GM12891 (cell line): ENCODE data around the gene GIGYF2. TPM values are rescaled to one million over a fixed set of nuclear protein-coding genes. Genes with fewer than 3 reads are reported as not detected.

ENCODE experiments used
- DNase-seq: peaks from one replicate; pipeline ENCODE4 v3.0.0; 2011; ENCODE audit warnings: low spot score; ENCODE audit not compliant: insufficient read length
- FAIRE-seq: peaks from 2 replicates; lab custom pipeline; 2011; peaks lifted over from hg19 to GRCh38; lab: Jason Lieb, UNC
- PAX5 ChIP-seq: IDR thresholded peaks from 2 replicates; pipeline ENCODE4 v1.6.1; 2011; ENCODE audit warnings: low read length, moderate library complexity, mild to moderate bottlenecking; ENCODE audit not compliant: insufficient read depth, severe bottlenecking
- POLR2A ChIP-seq: IDR thresholded peaks from 2 replicates; pipeline ENCODE4 v1.6.1; 2011; ENCODE audit warnings: low read depth, low read length, control low read depth
- POLR2AphosphoS5 ChIP-seq: IDR thresholded peaks from 2 replicates; pipeline ENCODE4 v1.6.1; 2011; ENCODE audit warnings: low read depth, low read length, control low read depth
- POU2F2 ChIP-seq: IDR thresholded peaks from 2 replicates; pipeline ENCODE4 v1.6.1; 2011; ENCODE audit warnings: low read depth, mild to moderate bottlenecking, control low read depth, low read length, moderate library complexity
- SPI1 ChIP-seq: IDR thresholded peaks from 2 replicates; pipeline ENCODE4 v1.6.1; 2011; ENCODE audit warnings: low read depth, low read length, control low read depth
- TAF1 ChIP-seq: IDR thresholded peaks from 2 replicates; pipeline ENCODE4 v1.6.1; 2011; ENCODE audit warnings: low read depth, low read length, control low read depth
- polyA plus RNA-seq: library from polyadenylated mRNA; unstranded; fragments of >200 nt; gene quantifications from one replicate; pipeline ENCODE4 v1.2.1, GENCODE V29; 2012; ENCODE audit warnings: low read depth, missing spikeins, inconsistent platforms; ENCODE audit not compliant: missing spikeins

Gene GIGYF2, protein sequence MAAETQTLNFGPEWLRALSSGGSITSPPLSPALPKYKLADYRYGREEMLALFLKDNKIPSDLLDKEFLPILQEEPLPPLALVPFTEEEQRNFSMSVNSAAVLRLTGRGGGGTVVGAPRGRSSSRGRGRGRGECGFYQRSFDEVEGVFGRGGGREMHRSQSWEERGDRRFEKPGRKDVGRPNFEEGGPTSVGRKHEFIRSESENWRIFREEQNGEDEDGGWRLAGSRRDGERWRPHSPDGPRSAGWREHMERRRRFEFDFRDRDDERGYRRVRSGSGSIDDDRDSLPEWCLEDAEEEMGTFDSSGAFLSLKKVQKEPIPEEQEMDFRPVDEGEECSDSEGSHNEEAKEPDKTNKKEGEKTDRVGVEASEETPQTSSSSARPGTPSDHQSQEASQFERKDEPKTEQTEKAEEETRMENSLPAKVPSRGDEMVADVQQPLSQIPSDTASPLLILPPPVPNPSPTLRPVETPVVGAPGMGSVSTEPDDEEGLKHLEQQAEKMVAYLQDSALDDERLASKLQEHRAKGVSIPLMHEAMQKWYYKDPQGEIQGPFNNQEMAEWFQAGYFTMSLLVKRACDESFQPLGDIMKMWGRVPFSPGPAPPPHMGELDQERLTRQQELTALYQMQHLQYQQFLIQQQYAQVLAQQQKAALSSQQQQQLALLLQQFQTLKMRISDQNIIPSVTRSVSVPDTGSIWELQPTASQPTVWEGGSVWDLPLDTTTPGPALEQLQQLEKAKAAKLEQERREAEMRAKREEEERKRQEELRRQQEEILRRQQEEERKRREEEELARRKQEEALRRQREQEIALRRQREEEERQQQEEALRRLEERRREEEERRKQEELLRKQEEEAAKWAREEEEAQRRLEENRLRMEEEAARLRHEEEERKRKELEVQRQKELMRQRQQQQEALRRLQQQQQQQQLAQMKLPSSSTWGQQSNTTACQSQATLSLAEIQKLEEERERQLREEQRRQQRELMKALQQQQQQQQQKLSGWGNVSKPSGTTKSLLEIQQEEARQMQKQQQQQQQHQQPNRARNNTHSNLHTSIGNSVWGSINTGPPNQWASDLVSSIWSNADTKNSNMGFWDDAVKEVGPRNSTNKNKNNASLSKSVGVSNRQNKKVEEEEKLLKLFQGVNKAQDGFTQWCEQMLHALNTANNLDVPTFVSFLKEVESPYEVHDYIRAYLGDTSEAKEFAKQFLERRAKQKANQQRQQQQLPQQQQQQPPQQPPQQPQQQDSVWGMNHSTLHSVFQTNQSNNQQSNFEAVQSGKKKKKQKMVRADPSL (N-terminal part only)
- 25.3 TPM for polyA plus RNA-seq

DNA sequence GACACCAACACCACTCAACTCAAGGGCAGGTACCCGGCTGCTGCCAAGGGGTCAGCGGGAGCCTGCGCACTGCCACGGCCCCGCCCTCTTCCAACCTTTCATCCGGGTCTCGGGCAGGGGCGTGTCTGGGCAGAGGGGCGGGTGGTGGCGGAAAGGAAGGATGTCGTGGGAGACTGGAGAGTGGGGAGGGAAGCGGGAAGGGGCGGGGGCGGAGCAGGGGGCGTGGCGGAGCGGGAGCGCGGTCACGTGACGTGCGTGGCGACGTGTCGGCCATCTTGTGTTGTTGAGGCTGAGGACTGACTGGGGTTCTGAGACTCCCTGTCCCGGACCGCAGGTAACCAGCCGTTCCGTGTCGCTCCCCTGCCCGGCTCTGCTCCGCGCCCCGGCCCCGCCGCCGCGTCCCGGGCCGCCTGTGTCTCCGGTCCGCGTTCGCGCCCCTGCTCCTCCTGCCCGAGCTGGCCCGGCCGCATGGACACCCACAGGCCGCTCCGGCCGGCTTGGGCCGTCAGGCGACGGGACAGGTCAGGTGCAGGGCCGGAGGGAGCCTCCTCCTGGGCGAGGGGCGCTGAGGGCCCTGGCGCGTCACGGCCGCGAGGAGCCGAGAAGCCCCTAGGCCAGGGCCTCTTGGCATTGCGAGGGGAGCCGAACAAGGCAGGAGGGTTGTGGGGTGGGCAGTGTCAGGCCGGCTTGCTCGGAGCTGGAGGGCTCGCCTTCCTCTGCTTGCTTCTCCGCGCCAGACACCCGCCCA is at the start of gene GIGYF2:
GIGYF2 (plus strand) TSS at position 273 of the 748 bp plus-strand sequence. CDS start 37,867 bp downstream, outside the sequence.
- FAIRE-seq = peak; percentile 99
- TF ChIP-seq POU2F2 (0 out of 2 replicates have a peak, but pooled peaks have one; percentile 17), POLR2A (peak; percentile 78), PAX5 (peak; percentile 36), SPI1 (no peak), TAF1 (peak; percentile 50), POLR2AphosphoS5 (peak; percentile 74)

DNA sequence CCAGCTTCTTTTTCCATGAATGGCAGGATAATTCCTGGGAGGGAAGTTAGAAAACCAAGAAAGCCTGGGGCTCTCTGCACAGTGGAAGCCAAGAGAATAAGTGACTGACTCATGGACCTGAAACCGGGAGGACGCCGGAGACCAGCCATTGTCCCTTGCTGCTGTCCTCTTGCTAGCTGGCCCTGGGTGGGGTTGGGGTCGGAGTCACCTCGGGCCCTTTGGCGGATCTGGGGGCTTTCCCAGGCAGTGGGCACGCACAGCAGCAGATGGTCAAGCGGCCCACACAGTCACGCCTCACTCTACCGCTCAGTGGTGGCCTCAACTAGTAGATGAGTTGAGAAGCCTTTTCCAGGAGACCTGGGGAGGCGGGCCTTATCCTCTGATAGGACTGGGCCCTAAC is 48.1 kb upstream of the GIGYF2 start:
- no peak for FAIRE-seq
- TF ChIP-seq POLR2AphosphoS5 (no peak), PAX5 (no peak), POU2F2 (no peak), SPI1 (no peak), POLR2A (no peak), TAF1 (no peak)

More for the DNA sequence above, at the start of gene GIGYF2:
- peak; percentile 91 for DNase-seq

DNA sequence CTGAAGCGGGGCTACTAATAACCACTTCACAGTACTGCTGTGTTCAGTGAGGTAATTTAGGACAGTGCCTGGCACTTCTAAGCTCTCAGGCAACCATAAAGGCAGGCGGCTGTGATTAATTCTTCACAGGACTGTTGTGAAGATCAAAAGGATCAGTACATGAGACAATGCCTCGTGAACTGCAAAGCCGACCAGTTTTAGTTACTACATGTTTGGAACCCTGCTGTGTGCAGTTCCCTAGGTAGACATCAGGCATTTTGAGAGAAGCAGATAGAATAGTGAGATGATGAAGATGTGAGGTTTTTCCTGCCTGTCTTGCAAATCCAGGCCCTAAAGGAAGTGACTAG is 44.7 kb upstream of the GIGYF2 start:
- TF ChIP-seq PAX5 (no peak), SPI1 (no peak), POLR2AphosphoS5 (no peak), TAF1 (no peak), POLR2A (no peak), POU2F2 (no peak)
- DNase-seq (no peak), FAIRE-seq (no peak)

More for the DNA sequence above, 48.1 kb upstream of the GIGYF2 start:
- no peak for DNase-seq

DNA sequence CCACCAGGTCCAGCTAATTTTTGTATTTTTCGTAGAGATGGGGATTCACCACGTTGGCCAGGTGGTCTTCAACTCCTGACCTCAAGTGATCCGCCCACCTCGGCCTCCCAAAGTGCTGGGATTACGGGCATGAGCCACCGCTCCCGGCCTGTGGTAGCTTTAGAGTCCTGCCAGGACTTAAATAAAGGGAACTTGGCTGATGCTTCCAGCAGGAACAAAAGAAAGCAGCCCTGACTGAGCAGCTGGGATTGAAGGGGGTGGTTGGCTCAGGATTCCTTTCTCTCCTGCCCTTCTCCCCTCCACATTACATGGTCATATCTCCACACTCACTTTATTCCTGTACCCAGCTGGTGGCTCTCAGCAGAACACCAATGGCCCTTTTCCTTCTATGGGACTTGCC is 43.7 kb upstream of the GIGYF2 start:
- no peak for FAIRE-seq

DNA sequence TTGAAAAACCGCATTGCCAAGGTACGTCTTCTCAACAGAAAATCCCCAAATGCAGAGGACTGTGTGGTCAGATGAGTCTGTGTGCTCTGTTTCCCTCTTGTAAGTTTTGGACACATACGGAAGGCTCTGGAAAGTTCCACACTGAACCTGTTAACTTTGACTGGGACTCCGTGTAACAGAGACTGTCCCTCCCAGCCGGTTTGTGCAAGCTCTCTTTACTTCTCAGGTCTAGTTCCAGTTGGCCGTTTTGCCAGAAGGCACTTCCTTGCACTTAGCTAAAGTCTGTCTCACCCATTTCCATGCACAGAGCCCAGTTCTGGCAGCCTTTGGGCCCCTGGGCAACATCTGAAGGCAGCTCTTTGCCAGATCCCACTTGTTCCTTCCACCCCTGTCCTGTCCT is 41.7 kb upstream of the GIGYF2 start:
- DNase-seq = no peak
- TF ChIP-seq PAX5 = no peak
- no peak for TF ChIP-seq SPI1
- no peak for TF ChIP-seq TAF1
- TF ChIP-seq POLR2A = no peak
- no peak for TF ChIP-seq POU2F2
- no peak for TF ChIP-seq POLR2AphosphoS5
- FAIRE-seq = no peak

More for the DNA sequence above, 43.7 kb upstream of the GIGYF2 start:
- TF ChIP-seq PAX5 = no peak
- TF ChIP-seq POLR2A = no peak
- no peak for TF ChIP-seq TAF1
- no peak for DNase-seq

DNA sequence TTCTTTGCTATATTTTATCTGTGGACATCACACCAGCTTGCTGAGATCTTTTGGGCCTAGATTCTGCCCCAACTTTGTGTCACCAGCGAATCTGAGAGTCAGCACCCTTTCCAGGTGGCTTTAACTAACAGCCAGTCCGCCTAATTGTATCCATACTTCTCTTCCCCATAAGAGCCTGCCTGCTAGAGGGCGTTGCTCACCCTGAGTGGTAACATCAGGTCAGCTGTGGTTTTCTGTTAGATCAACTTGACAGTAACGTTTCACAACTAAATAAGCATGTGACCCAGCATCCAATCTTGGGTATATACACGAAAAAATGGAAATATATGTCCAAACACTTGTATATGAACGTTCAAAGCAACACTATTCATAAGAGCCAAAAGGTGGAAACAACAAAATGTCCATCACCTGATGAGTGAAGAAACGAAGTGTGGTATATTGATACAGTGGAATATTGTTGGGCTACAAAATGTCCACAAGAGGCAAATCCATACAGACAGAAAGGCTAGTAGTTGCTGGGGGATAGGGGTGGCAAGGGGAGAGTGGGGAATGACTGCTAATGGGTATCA is 38.8 kb upstream of the GIGYF2 start:
- no peak for FAIRE-seq
- DNase-seq = no peak
- TF ChIP-seq POLR2AphosphoS5 (no peak), POU2F2 (no peak), POLR2A (no peak), SPI1 (no peak), PAX5 (no peak), TAF1 (no peak)

DNA sequence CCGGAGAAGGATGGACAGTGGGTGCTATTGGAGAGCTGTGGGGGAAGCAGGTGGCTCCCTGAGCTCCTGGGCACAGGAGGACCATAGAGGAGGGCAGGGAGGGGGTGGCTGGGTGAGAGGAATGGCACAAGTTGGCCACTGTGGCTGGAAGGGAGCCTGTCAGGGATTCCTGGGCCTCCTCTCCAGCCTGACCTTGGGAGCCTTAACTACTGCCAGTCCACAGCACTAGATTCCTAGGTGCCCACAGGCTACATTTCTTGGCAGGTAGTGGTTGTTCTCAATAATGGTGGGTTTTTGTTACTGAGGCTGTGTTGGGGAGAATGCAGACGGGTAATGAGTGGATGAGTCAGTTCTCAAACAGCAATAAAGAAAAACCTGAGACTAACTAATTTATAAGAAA is 37.8 kb upstream of the GIGYF2 start:
- no peak for TF ChIP-seq SPI1
- TF ChIP-seq POU2F2 = no peak
- no peak for TF ChIP-seq POLR2A
- TF ChIP-seq POLR2AphosphoS5 = no peak
- TF ChIP-seq TAF1 = no peak
- TF ChIP-seq PAX5 = no peak
- FAIRE-seq (no peak), DNase-seq (no peak)

DNA sequence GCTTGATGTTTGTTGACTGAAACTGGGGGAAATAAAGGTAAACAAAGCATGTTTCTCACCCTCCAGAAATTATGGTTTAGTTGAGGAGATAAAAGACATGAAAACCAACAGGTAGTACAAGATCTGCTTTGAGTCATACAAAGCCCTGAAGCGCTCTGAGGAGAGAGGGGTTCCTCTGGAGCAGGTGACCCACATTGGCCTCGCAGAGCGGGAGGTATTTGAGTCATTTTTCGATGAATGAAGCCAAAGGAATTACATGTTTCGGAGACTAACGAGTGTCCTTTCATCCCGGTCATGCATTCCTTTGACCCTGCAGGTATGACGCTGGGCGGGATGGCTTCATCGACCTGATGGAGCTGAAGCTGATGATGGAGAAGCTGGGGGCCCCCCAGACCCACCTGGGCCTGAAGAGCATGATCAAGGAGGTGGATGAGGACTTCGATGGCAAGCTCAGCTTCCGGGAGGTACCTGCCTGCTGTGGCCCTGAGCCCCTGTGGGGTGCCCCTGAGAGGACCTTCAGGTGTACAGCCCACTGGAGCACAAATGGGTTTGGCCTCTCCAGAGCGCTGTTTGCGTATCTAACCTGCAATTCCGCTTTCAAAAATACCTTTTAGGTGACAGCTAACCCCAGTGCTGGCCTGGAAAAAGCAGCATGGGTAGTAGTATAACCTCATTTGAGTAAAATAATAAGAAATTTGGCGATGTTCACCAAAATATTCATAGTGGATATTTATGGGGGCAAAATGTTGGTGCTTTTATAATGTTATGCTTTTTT is 34.5 kb upstream of the GIGYF2 start:
- FAIRE-seq = no peak
- no peak for DNase-seq

More for the DNA sequence above, 34.5 kb upstream of the GIGYF2 start:
- TF ChIP-seq TAF1 (no peak), POLR2AphosphoS5 (no peak), POLR2A (no peak), SPI1 (no peak), PAX5 (no peak), POU2F2 (no peak)
